GM12878 (cell line): ENCODE data around the gene PRKCB. TPM values are rescaled to one million over a fixed set of nuclear protein-coding genes. Genes with fewer than 3 reads are reported as not detected.

ENCODE experiments used
- EZH2 ChIP-seq: IDR thresholded peaks from 2 replicates; pipeline ENCODE4 v1.6.1; 2012; ENCODE audit warnings: low read depth, mild to moderate bottlenecking, control low read depth, inconsistent platforms, low read length, borderline replicate concordance; ENCODE audit not compliant: control insufficient read depth
- MLLT1 ChIP-seq: fragments of 450-650 bp; IDR thresholded peaks from 2 replicates; pipeline ENCODE4 v1.6.1; 2016; ENCODE audit warnings: mild to moderate bottlenecking
- ZNF687 ChIP-seq: fragments of 450-650 bp; IDR thresholded peaks from 2 replicates; pipeline ENCODE4 v1.6.1; 2017; ENCODE audit warnings: mild to moderate bottlenecking, moderate library complexity
- polyA plus RNA-seq, 11 experiments: library from polyadenylated mRNA; depleted of rRNA in 4 of 11; unstranded in 6 of 11; stranded (reverse) in 5 of 11; fragments of >200 nt; fragmentation: Nextera tagmentation in 4 of 11; fragmentation: Illumina TruSeq in 1 of 11; extraction: Ambion mirVana in 4 of 11; extraction: Trizol in 1 of 11; gene quantifications; 1 replicate in 1 of 11; 2 replicates in 10 of 11; pipeline versions ENCODE4 v1.2.1 to v1.2.3, GENCODE V29; 2011 to 2016; ENCODE audit warnings: inconsistent platforms in 2 of 11, missing spikeins in 2 of 11, low read depth in 1 of 11
- total RNA-seq, 4 experiments: library from RNA; depleted of rRNA in 3 of 4; stranded (reverse); fragments of >200 nt in 3 of 4; fragmentation: Illumina TruSeq in 1 of 4; extraction: Trizol in 1 of 4; gene quantifications; 2 replicates each; pipeline versions ENCODE4 v1.2.1 to v1.2.3, GENCODE V29; 2013 to 2021
- TF ChIP-seq, protein P1 (sequence below): fragments of 450-650 bp; IDR thresholded peaks from 2 replicates; pipeline ENCODE4 v1.6.1; 2017; ENCODE audit warnings: mild to moderate bottlenecking, low read depth, inconsistent platforms; ENCODE audit not compliant: poor library complexity, severe bottlenecking

The PRKCB gene
- total and polyA plus RNA-seq, 10 of the 15 experiments (the other 5 are each of a cell fraction or from before 2014, with no cell fraction given): 21.4 to 158 (median 97.3) TPM

- no peak for TF ChIP-seq MLLT1
- no peak for TF ChIP-seq ZNF687
- no peak for TF ChIP-seq EZH2
- TF ChIP-seq, protein P1, sequence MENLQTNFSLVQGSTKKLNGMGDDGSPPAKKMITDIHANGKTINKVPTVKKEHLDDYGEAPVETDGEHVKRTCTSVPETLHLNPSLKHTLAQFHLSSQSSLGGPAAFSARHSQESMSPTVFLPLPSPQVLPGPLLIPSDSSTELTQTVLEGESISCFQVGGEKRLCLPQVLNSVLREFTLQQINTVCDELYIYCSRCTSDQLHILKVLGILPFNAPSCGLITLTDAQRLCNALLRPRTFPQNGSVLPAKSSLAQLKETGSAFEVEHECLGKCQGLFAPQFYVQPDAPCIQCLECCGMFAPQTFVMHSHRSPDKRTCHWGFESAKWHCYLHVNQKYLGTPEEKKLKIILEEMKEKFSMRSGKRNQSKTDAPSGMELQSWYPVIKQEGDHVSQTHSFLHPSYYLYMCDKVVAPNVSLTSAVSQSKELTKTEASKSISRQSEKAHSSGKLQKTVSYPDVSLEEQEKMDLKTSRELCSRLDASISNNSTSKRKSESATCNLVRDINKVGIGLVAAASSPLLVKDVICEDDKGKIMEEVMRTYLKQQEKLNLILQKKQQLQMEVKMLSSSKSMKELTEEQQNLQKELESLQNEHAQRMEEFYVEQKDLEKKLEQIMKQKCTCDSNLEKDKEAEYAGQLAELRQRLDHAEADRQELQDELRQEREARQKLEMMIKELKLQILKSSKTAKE: no peak
Measured at GRCh38 chr16:23876256-23876896, 40.6 kb downstream of the PRKCB start (continued).
